SU-DHL-6 (cell line): ENCODE results near the gene MROH2A.

Experiments
- EZH2phosphoT487 ChIP-seq: fragments of 200-600 bp; sonication (generic), shearing (Covaris generic); conservative IDR thresholded peaks from 2 replicates; pipeline ENCODE4 v1.6.1; 2018; ENCODE audit warnings: mild to moderate bottlenecking, antibody characterized with exemption, low read length, moderate library complexity, mixed read lengths
- TF ChIP-seq, protein P1 (sequence below): fragments of 200-600 bp; sonication (generic); IDR thresholded peaks from one replicate; pipeline ENCODE4 v1.5.1; 2017; ENCODE audit warnings: antibody characterized with exemption, mild to moderate bottlenecking, low read length, moderate library complexity; ENCODE audit not compliant: insufficient read depth, poor library complexity, severe bottlenecking

DNA sequence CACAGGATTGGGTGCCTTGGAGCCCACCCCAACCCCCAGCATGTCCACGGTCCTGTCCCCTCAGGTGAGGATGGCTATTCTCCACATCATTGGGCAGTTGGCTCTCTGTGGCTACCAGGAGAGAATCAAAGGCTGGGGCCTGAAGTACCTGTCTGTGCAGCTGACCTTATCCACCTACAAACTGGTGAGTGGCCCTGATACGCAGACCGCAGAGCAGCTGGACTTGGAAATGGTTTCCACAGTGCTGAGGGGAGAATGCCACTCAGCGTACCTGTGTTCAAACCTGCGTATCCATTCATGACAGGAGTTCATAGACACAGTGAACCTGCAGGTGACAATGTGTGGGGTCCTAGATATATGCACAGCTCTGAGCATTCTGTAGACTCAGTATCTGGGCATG lies 21.6 kb downstream of the MROH2A start:
- TF ChIP-seq, protein P1, sequence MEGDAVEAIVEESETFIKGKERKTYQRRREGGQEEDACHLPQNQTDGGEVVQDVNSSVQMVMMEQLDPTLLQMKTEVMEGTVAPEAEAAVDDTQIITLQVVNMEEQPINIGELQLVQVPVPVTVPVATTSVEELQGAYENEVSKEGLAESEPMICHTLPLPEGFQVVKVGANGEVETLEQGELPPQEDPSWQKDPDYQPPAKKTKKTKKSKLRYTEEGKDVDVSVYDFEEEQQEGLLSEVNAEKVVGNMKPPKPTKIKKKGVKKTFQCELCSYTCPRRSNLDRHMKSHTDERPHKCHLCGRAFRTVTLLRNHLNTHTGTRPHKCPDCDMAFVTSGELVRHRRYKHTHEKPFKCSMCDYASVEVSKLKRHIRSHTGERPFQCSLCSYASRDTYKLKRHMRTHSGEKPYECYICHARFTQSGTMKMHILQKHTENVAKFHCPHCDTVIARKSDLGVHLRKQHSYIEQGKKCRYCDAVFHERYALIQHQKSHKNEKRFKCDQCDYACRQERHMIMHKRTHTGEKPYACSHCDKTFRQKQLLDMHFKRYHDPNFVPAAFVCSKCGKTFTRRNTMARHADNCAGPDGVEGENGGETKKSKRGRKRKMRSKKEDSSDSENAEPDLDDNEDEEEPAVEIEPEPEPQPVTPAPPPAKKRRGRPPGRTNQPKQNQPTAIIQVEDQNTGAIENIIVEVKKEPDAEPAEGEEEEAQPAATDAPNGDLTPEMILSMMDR = no peak
- no peak for TF ChIP-seq EZH2phosphoT487
